T follicular helper cell (primary cell): ENCODE measurements around the gene IRF7.
"Not testable (repeated sequence)": the region's sequence is repeated elsewhere in the genome, so short reads cannot be mapped to it uniquely, and the experiment has no call there.

Source experiments
- DNase-seq: peaks from one replicate; pipeline ENCODE4 v3.0.0-alpha.2; 2020; ENCODE audit warnings: low read depth

The IRF7 gene

DNA sequence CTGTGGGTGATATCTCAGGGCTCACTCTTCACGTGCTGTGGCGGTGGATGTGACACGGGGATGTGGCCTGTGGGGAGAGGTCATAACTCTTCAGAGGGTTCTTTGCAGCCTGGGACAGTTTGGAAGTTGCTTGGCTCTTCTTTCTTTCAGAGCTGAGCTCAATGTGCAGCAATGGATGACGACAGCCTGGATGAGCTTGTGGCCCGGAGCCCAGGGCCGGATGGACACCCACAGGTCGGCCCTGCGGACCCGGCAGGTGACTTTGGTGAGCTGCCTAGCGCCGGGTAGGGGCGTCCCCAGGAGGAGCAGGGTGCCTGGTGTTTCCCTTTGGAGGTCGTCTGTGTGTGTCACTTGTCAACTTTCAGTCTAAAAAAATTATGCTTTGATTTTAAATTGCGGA lies 34.4 kb downstream of the IRF7 start:
- DNase-seq, result no peak

- DNase-seq, result no peak
These were observed 35.7 kb downstream of the IRF7 start for GRCh38 chr11:579830-580601.

- no peak for DNase-seq
These were observed 37.3 kb downstream of the IRF7 start for GRCh38 chr11:578276-579035.

DNA sequence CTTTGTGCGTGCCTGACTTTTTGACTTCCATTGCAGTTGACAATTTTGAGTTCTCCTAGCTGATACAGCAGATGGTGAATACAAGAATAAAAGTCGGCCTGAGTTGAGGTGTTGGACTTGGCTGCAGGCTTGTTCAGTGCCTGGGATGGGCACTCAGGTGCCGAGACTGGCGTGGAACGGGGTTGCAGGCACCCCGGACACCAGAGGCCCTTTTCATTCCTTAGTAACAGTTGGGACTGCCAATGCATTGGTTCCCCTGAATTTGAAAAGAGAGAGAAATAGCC lies 38.2 kb downstream of the IRF7 start:
- no peak for DNase-seq

DNA sequence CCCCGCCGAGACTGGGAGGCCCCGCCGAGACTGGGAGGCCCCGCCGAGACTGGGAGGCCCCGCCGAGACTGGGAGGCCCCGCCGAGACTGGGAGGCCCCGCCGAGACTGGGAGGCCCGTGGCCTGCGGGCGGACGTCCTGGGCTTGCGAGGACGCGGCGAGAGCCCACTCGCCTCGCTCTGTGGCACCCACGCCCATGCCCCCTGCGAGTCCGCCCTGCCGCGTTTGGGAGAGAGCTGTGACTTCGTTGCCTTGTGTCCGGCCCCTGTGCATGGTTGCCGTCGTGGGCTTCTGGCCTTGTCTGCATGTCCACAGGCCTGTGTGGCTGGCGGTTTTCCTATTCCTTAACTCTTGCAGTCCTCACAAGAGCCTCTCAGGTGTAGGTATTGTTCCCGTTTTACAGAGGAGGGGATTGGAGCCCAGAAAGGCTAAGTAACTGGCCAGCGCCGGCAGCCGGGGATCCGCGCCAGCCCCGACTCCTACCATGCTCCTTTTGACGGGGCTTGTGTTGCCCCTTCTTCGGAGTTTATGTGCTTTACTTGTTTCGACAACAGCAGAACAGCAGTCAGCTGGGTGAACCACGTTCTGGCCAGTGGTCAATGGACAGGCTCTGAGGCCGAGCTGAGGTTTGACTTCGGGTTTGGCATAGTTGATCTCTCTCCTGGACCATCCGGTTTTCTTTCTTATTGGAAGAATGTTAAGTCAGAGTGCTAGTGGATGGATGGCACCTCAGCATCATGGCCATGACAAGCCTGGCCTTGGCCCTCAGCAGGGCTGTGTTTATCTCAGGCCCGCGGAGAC lies 38.7 kb downstream of the IRF7 start:
- DNase-seq, result no peak

GRCh38 chr11:575996-576768 lies 39.6 kb downstream of the IRF7 start, which contains the start of gene PHRF1:
Gene PHRF1, plus strand, starts transcription at chr11:576470. Its CDS starts 5,043 bp downstream, at chr11:581513.
- peak; percentile 93 for DNase-seq

- no peak for DNase-seq
These were observed 40.3 kb downstream of the IRF7 start for GRCh38 chr11:575313-575995.

DNA sequence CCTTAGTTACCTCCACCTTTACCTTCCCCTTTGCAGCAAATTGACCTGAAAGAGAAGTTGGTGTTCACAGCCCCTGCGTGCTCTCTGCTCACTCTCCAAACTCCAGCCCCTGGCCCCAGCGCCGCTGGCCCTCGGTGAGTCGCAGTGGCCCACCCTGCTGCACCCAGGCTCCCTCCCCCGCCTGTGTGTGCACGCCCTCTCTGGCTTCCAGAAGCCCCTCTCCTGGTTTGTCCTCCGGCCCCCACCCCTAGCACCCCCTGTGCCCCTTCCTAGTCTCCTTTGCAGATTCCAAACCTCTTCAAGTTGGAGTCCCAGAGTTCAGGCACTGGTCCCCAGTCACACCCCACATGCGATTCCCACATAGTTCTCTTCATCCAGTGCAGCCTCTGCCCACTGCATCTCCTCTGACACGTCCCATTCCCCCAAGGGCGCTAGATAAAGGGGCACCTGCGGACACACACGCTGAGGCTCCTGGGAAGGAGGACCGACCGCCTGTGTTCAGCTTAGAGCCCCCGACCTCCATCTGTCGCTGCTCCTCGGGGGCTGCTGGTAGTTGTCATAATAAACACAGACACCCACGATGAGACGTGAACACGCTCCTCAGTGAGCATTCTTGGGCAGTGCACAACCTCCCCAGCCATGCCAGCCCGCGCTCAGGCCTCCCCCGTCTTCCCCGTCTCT lies 41.0 kb downstream of the IRF7 start:
- no peak for DNase-seq

DNA sequence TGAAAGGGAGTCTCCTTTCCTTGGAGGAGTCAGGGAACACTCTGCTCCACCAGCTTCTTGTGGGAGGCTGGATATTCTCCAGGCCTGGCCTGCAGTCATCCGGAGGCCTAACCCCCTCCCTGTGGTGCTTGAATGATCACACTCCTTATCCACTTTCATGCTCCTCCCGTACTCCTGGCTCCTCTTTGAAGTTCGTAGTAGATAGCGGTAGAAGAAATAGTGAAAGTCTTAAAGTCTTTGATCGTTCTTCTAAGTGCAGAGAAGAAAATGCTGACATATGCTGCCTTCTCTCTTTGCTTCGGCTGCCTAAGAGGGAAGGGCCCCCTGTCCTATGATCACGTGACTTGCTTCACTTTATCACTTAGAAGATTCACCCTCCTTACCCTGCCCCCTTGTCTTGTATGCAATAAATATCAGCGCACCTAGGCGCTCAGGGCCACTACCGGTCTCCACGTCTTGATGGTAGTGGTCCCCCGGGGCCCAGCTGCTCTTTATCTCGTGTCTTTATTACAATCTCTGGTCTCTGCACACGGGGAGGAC lies 41.6 kb downstream of the IRF7 start:
- DNase-seq, result not testable (repeated sequence)

GRCh38 chr11:573146-573759 lies 42.5 kb downstream of the IRF7 start:
- DNase-seq, result no peak

- no peak for DNase-seq
These were observed 44.0 kb downstream of the IRF7 start for GRCh38 chr11:571802-572185.

DNA sequence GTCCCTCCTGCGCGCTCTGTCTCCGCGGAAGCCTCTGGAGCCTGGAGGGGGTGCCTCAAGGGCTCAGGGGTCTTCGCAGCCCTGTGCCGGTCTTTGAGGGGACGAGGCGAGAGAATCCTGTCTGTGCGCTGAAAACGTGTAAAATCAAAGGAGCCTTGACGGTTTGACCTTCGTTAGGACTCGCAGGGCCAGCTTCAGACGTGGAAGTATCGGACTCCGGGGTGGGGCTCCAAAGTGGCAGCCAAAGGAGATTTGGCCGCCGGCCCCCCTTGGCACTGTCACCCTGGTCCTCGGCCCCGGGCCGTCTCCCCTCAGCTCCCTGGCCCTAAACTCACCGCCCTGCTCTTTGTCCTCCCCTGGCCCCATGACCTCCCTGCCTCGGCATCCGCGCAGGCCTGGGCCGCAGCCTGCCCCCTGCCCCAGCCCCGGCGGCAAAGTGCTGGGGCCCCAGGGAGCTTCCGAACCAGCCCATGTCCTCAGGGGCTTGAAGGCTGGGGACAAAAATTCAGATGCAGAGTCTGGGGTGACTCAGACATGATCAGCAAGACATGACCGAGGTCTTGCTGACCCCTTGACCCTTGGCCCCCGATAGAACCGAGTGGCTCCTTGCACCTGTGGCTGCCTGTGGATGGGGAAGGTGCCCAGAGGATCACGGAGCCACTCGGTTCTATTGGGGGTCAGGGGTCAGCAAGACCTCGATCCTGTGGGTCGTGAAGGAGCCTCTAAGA lies 46.4 kb downstream of the IRF7 start:
- no peak for DNase-seq

- DNase-seq, result peak; percentile 88
These were observed 47.2 kb downstream of the IRF7 start for GRCh38 chr11:568306-569157.

- DNase-seq, result no peak
These were observed 48.0 kb downstream of the IRF7 start for GRCh38 chr11:567629-568292.

DNA sequence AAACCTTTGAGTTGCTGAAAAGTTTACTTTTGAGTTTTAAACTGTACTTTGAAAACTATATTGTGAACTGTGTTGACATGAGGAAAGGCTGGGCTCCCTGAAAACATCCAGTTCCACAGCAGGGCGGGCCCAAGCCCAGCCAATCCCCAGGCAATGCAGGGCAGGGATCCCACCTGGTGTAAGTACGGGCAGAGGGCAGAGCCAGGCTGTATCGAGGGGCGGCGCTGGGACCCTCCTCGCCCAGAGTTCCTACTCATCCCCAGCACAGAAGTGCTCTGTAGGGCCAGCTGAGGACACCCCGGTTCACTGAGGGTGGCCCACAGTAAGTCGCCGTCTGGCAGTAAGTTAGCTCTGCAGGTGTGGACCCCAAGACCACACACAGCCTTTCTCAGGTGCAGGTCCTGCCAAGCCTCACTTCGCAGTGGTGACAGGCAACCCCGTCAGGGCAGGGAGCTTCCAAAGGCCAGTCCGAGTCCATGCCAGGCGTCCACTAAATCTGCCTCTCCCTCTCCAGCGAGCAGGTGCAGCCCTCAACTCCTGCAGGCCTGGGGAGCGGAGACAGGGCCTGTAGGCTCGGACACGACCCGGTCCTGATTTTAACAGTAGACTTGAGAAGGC lies 48.6 kb downstream of the IRF7 start:
- no peak for DNase-seq

- DNase-seq, result no peak
These were observed 49.7 kb downstream of the IRF7 start for GRCh38 chr11:565921-566509.
